Keratinocyte (primary cell): ENCODE data around the gene SGCB. TPM values are rescaled to one million over a fixed set of nuclear protein-coding genes. Genes with fewer than 3 reads are reported as not detected.

ENCODE experiments used
- DNase-seq: peaks from one replicate; pipeline ENCODE4 v3.0.0-alpha.2; 2011; ENCODE audit warnings: low read depth, missing footprints, low spot score
- FAIRE-seq: peaks from 2 replicates; lab custom pipeline; 2011; peaks lifted over from hg19 to GRCh38; lab: Jason Lieb, UNC
- H2AFZ ChIP-seq: 2 replicates; pipeline ENCODE4 v1.6.0; 2012; ENCODE audit warnings: low read length, control low read depth, inconsistent platforms; ENCODE audit not compliant: control insufficient read depth
- H3K27ac ChIP-seq: 2 replicates; pipeline ENCODE4 v1.5.1; 2011; ENCODE audit warnings: low read length; ENCODE audit not compliant: control insufficient read depth, insufficient read depth
- H3K27me3 ChIP-seq: 3 replicates; pipeline ENCODE4 v1.6.0; 2011; ENCODE audit warnings: low read length; ENCODE audit not compliant: control insufficient read depth, insufficient read depth; ENCODE audit errors: extremely low read depth
- H3K36me3 ChIP-seq, 2 experiments: 2 replicates in 1 of 2; 3 replicates in 1 of 2; pipeline ENCODE4 v1.5.1; 2011; ENCODE audit warnings: low read length in 2 of 2, mild to moderate bottlenecking in 1 of 2; ENCODE audit not compliant: control insufficient read depth in 2 of 2, insufficient read depth in 2 of 2; ENCODE audit errors: extremely low read depth in 1 of 2
- H3K4me1 ChIP-seq: 3 replicates; pipeline ENCODE4 v1.5.1; 2011; ENCODE audit warnings: low read length; ENCODE audit not compliant: control insufficient read depth, insufficient read depth; ENCODE audit errors: extremely low read depth
- H3K4me2 ChIP-seq: 3 replicates; pipeline ENCODE4 v1.6.0; 2011; ENCODE audit warnings: low read depth, low read length; ENCODE audit not compliant: control insufficient read depth, insufficient read depth; ENCODE audit errors: extremely low read depth
- H3K4me3 ChIP-seq, 3 experiments: fragments of 200-600 bp in 1 of 3; sonication (generic) in 1 of 3; 2 replicates in 2 of 3; 3 replicates in 1 of 3; pipeline ENCODE4 v1.5.1; 2011 to 2016; ENCODE audit warnings: low read length in 3 of 3, mild to moderate bottlenecking in 3 of 3, control low read depth in 2 of 3, inconsistent platforms in 1 of 3, low read depth in 1 of 3, mixed read lengths in 1 of 3, mixed run types in 1 of 3, moderate library complexity in 1 of 3; ENCODE audit not compliant: control insufficient read depth in 2 of 3, insufficient read depth in 2 of 3; ENCODE audit errors: extremely low read depth in 1 of 3
- H3K79me2 ChIP-seq: 2 replicates; pipeline ENCODE4 v1.6.0; 2012; ENCODE audit warnings: low read length; ENCODE audit not compliant: control insufficient read depth, insufficient read depth
- H3K9ac ChIP-seq: 3 replicates; pipeline ENCODE4 v1.6.0; 2011; ENCODE audit warnings: low read length; ENCODE audit not compliant: control insufficient read depth, insufficient read depth; ENCODE audit errors: extremely low read depth
- H3K9me1 ChIP-seq: 3 replicates; pipeline ENCODE4 v1.6.0; 2011; ENCODE audit warnings: low read length; ENCODE audit not compliant: control insufficient read depth, insufficient read depth; ENCODE audit errors: extremely low read depth
- H3K9me3 ChIP-seq: 2 replicates; pipeline ENCODE4 v1.5.1; 2012; ENCODE audit warnings: low read depth, low read length; ENCODE audit not compliant: control insufficient read depth
- H4K20me1 ChIP-seq: 3 replicates; pipeline ENCODE4 v1.6.0; 2011; ENCODE audit warnings: low read length; ENCODE audit not compliant: control insufficient read depth, insufficient read depth; ENCODE audit errors: extremely low read depth
- EZH2 ChIP-seq: IDR thresholded peaks from one replicate; pipeline ENCODE4 v1.6.1; 2012; ENCODE audit warnings: inconsistent platforms, mild to moderate bottlenecking, low read length, moderate library complexity
- dilution Hi-C: fragments of 300-500 bp; cut with MboI; formaldehyde crosslinking; loops from one replicate; pipeline ENCODE4 v1.7.0; 2020; ENCODE audit warnings: low sequenced_read_pairs; ENCODE audit not compliant: extremely low pct_ligation_motif_present
- polyA plus RNA-seq, 5 experiments: library from polyadenylated mRNA; depleted of rRNA in 3 of 5; stranded (reverse) in 3 of 5; stranded (forward) in 1 of 5; unstranded in 1 of 5; fragments of >200 nt; gene quantifications; 1 replicate in 1 of 5; 2 replicates in 3 of 5; 3 replicates in 1 of 5; pipeline versions ENCODE4 v1.2.1 to v1.2.3, GENCODE V29; 2011 to 2012; ENCODE audit warnings: missing spikeins in 2 of 5, low read depth in 1 of 5, low replicate concordance in 1 of 5
- TF ChIP-seq, protein P1 (sequence below), 3 experiments: IDR thresholded peaks in 1 of 3; conservative IDR thresholded peaks in 1 of 3; optimal IDR thresholded peaks in 1 of 3; 2 replicates in 2 of 3; 3 replicates in 1 of 3; pipeline versions ENCODE3 to v1.5.1; 2011; ENCODE audit warnings: low read length in 3 of 3, mild to moderate bottlenecking in 3 of 3, moderate library complexity in 2 of 3, control low read depth in 1 of 3, inconsistent platforms in 1 of 3; ENCODE audit not compliant: insufficient read depth in 2 of 3; ENCODE audit errors: extremely low read depth in 1 of 3

The SGCB gene
- polyA plus RNA-seq, 1 donor (not counting 4 experiments of a cell fraction or from before 2014, with no cell fraction given): 18.3 TPM

GRCh38 chr4:52054254-52054653, 16.2 kb upstream of the SGCB start:
- no peaks in the 10 kb centered on the region for H4K20me1 ChIP-seq
- H2AFZ ChIP-seq: no peak overlapping the region
- no peak overlapping the region for H3K4me3 ChIP-seq
- dilution Hi-C loops: no loop called here
- H3K4me2 ChIP-seq: no peak overlapping the region
- H3K36me3 ChIP-seq: no peaks in the 10 kb centered on the region
- H3K9ac ChIP-seq: no peak overlapping the region
- H3K9me1 ChIP-seq: no peaks in the 10 kb centered on the region
- FAIRE-seq (no peak), DNase-seq (no peak)
- H3K4me1 ChIP-seq: peaks cover 29% of the 10 kb centered on the region
- no peaks in the 10 kb centered on the region for H3K27me3 ChIP-seq
- H3K27ac ChIP-seq: no peak overlapping the region
- H3K9me3 ChIP-seq: no peaks in the 10 kb centered on the region
- H3K79me2 ChIP-seq: no peaks in the 10 kb centered on the region
- TF ChIP-seq, protein P1, sequence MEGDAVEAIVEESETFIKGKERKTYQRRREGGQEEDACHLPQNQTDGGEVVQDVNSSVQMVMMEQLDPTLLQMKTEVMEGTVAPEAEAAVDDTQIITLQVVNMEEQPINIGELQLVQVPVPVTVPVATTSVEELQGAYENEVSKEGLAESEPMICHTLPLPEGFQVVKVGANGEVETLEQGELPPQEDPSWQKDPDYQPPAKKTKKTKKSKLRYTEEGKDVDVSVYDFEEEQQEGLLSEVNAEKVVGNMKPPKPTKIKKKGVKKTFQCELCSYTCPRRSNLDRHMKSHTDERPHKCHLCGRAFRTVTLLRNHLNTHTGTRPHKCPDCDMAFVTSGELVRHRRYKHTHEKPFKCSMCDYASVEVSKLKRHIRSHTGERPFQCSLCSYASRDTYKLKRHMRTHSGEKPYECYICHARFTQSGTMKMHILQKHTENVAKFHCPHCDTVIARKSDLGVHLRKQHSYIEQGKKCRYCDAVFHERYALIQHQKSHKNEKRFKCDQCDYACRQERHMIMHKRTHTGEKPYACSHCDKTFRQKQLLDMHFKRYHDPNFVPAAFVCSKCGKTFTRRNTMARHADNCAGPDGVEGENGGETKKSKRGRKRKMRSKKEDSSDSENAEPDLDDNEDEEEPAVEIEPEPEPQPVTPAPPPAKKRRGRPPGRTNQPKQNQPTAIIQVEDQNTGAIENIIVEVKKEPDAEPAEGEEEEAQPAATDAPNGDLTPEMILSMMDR (optimal IDR thresholded peaks at IDR 0.05 in 1 of 3, IDR thresholded peaks at IDR 0.05 in 1 of 3, conservative IDR thresholded peaks at IDR 0.05 in 1 of 3; ENCODE audit: extremely low read depth in 1 of 3, insufficient read depth in 2 of 3, low read length in 3 of 3): no peak
- no peak for TF ChIP-seq EZH2

GRCh38 chr4:52052475-52052780, 14.3 kb upstream of the SGCB start:
- no peaks in the 10 kb centered on the region for H3K79me2 ChIP-seq
- no peaks in the 10 kb centered on the region for H3K27me3 ChIP-seq
- DNase-seq: no peak
- H3K36me3 ChIP-seq: no peaks in the 10 kb centered on the region
- dilution Hi-C loops: no loop called here
- H2AFZ ChIP-seq: peak overlapping the region; percentile 60
- H4K20me1 ChIP-seq: no peaks in the 10 kb centered on the region
- peak overlapping the region; percentile 60 for H3K27ac ChIP-seq
- no peaks in the 10 kb centered on the region for H3K9me3 ChIP-seq
- H3K4me2 ChIP-seq: peak overlapping the region; percentile 90
- H3K9me1 ChIP-seq: no peaks in the 10 kb centered on the region
- peak; percentile 9 for FAIRE-seq
- peak overlapping the region; percentile 80 for H3K9ac ChIP-seq
- peak overlapping the region; percentile 62 to 92 (median 73) for H3K4me3 ChIP-seq
- H3K4me1 ChIP-seq: peaks cover 17% of the 10 kb centered on the region
- no peak for TF ChIP-seq EZH2
- TF ChIP-seq, protein P1 (optimal IDR thresholded peaks at IDR 0.05 in 1 of 3, IDR thresholded peaks at IDR 0.05 in 1 of 3, conservative IDR thresholded peaks at IDR 0.05 in 1 of 3; ENCODE audit: extremely low read depth in 1 of 3, insufficient read depth in 2 of 3, low read length in 3 of 3): no peak
